Retina (tissue), 1 donor: ENCODE data around the gene SSBP3.

Source experiments
- DNase-seq: peaks from one replicate; pipeline ENCODE4 v3.0.0-alpha.2; 2016

The SSBP3 gene

DNA sequence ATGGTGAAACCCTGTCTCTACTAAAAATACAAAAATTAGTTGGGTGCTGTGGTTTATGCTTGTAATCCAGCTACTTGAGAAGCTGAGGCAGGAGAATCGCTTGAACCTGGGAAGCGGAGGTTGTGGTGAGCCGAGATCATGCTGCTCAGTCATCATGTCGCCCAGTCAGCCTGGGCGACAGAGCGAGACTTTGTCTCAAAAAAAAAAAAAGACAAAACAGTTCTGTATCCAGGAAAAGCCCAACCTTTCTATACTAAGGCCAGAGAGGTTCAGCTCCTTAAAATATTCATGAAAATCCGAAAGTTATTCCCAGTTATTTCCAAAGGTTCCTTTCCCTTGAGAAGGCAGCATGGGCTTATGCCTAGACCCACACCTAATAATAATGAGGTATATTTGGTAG, 202.0 kb downstream of the SSBP3 start:
- DNase-seq: no peak

DNA sequence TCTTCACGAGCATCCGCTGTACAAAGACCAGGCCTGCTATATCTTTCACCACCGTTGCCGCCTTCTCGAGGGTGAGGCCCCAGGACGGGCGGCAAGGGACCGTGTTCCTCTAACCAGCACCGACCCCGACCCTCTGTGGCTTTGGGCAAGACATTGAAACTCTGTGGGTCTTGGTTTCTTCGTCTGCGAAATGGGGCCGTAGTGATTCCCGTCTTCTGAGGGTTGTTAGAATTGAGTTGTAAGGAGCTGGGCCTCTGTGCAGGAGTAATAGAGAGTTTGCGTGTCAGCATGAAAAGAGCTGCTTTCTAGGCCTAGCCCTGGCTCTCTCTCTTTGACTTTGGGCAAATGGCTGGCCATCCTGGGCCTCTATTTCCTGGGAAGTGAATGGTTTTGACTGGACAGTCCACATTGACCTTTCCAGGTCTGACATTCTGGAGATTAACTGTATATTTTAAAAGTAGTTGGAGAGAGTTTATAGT, 205.6 kb downstream of the SSBP3 start:
- no peak for DNase-seq

GRCh38 chr1:54199765-54200518, 206.3 kb downstream of the SSBP3 start, which contains the start of the genes CYB5RL and MRPL37:
CYB5RL (minus strand) TSS chr1:54200030; CDS start chr1:54195616, 4,414 bp downstream.
MRPL37 (plus strand) TSS chr1:54200167; CDS start chr1:54200244, 77 bp downstream.
- peak; percentile 96 for DNase-seq

- no peak for DNase-seq
Observed at GRCh38 chr1:54199151-54199764, 206.9 kb downstream of the SSBP3 start.

DNA sequence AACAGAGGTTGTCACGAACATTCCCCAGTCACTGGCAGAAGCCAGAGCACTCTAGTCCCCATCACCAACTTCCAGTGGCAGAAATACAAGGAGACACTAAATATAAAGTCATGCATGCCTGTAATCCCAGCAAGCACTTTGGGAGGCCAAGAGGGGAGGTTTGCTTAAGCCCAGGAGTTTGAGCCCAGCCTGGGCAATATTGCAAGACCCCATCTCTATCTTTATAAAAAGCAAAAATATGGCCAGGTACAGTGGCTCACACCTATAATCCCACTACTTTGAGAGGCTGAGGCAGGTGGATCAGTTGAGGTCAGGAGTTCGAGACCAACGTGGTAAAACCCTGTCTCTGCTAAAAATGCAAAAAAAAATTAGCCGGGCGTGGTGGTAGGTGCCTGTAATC, 212.7 kb downstream of the SSBP3 start:
- DNase-seq: no peak

DNA sequence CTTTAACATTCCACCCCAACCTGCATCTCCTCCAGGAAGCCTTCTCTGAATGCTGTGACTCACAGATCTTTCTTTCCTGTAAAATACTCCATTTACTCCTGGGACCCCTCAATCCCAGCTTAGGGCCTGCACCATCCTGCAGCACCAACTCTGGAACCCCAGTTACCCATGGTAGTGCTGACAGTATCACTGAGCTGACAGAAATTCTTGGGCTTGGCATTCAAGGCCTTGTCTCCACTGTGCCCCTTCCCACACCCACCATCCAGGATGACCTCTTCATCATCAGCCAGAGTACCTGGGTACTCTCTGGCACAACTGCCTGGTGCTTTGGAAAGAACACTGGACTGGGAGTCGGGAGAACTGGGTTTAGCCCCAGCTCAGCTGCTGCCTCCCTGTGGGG, 214.7 kb downstream of the SSBP3 start:
- DNase-seq: no peak

DNA sequence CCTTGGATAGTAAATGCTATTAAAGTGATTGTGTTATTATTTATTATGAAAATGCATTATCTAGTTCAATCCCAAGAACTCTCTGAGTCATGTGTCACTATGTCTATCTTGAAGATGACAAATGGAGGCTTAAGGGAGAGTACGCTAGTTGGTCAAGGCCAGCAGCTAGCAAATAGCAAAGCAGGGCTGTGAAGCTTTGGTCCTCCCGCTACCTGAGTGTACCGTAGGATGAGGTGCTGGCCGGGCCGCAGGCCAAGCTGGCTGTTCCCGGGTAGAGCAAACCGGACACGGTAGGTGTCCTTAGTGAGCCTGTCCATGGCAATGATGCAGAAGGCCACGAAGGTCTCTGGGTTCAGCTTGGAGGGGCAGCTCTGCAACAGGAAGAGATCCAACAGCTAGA, 215.7 kb downstream of the SSBP3 start:
- DNase-seq: no peak

DNA sequence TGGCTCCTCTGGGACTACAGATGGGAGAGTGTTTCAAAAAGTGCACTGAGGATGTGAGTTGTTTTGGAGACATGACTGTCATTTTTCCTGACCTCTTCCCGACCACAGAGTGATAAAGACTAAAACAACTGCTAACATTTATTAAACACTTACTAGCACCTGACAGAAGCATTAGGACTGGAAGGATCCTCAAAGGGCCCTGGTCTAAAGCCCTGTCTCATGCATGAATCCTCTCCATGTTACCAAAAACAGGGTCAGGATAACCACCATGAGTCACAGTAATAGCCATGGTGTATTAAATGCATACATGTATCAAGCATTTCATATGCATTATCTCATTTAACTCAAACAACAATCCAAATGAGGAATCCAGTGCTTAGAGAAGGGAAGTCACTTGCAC, 217.9 kb downstream of the SSBP3 start:
- DNase-seq: no peak

- DNase-seq: no peak
Observed at GRCh38 chr1:54186056-54186455, 220.1 kb downstream of the SSBP3 start.

GRCh38 chr1:54180701-54181360, 225.4 kb downstream of the SSBP3 start:
- peak; percentile 44 for DNase-seq

- DNase-seq: no peak
Observed at GRCh38 chr1:54178296-54179070, 227.7 kb downstream of the SSBP3 start.

GRCh38 chr1:54177726-54178125, 228.5 kb downstream of the SSBP3 start:
- DNase-seq: no peak

- DNase-seq: no peak
Observed at GRCh38 chr1:54176621-54177327, 229.4 kb downstream of the SSBP3 start.
